GM12875 (cell line): ENCODE results near the gene SF3B6.

Source experiments
- H3K4me3 ChIP-seq: one replicate; pipeline ENCODE4 v1.5.1; 2011; ENCODE audit warnings: low read depth, low read length, control low read depth
- TF ChIP-seq, protein P1 (sequence below): IDR thresholded peaks from 2 replicates; pipeline ENCODE4 v1.5.1; 2011; ENCODE audit warnings: low read depth, mild to moderate bottlenecking, control low read depth, inconsistent platforms, low read length, moderate library complexity, borderline replicate concordance; ENCODE audit not compliant: insufficient read depth

The SF3B6 gene

DNA sequence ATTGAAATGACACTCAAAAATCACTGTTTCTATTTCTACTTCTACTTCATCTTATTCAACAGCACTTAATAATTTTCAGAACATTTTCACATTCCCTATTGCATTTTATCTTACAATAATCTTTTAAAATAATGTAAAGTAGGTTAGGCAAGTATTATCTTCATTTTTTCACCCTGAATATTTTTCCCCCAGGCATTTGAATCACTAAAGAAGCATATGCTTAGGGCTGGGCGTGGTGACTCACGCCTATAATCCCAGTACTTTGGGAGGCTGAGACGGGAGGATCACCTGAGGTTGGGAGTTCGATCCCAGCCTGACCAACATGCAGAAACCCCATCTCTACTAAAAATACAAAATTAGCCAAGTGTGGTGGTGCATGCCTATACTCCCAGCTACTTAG lies 35.6 kb downstream of the SF3B6 start:
- TF ChIP-seq, protein P1, sequence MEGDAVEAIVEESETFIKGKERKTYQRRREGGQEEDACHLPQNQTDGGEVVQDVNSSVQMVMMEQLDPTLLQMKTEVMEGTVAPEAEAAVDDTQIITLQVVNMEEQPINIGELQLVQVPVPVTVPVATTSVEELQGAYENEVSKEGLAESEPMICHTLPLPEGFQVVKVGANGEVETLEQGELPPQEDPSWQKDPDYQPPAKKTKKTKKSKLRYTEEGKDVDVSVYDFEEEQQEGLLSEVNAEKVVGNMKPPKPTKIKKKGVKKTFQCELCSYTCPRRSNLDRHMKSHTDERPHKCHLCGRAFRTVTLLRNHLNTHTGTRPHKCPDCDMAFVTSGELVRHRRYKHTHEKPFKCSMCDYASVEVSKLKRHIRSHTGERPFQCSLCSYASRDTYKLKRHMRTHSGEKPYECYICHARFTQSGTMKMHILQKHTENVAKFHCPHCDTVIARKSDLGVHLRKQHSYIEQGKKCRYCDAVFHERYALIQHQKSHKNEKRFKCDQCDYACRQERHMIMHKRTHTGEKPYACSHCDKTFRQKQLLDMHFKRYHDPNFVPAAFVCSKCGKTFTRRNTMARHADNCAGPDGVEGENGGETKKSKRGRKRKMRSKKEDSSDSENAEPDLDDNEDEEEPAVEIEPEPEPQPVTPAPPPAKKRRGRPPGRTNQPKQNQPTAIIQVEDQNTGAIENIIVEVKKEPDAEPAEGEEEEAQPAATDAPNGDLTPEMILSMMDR, result no peak
- H3K4me3 ChIP-seq, result no peak overlapping the region

DNA sequence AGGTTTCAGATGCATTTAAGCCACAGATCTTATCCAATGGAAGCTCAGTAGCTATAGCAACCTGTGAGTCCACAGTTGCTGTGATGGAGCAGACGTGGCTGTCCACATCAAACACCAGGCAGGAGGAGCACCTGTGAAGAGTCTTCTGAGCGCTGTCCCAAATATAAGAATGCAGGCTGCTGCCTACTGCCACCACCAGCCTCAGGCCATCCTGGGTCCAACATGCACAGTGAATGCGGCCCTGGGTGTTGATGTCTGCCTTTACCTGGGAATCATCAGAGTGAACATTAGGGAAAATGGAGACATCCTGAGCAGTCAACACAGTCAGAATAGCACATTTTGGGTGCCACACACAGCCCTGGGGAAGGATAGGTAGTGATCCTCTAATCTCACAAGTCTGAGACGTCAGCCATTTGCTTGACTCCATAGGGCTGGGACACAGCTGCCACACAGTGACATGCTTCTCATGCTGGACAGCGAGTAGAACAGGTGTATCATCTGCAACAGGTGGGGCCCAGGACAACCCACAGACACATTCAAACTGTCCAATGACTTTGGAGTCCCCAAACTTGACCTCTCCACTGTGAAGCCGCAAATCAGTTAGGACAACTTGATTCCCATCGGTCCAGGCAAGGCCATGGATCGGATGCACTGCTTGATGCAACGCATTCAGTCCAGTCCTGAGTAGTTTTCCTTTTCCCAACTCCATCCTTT lies 37.2 kb downstream of the SF3B6 start:
- TF ChIP-seq, protein P1, result no peak
- no peak overlapping the region for H3K4me3 ChIP-seq

DNA sequence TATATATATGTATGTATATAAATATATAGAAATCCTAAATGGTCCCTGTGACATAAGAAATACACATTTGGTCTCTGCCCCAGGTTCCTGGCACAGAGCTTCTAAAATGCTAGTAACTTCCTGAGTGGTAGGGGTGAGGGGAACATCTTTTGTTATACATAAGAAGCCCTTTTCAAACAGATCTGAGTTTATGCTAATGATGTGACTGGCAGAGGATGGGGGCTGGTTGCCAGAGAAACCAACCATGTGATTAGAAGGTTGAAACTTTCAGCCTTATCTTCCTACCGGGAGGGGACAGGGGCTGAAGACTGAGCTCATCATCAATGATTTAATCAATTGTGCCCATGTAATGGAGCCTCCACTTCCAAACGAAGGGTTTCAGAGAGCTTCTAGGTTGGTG lies 49.9 kb downstream of the SF3B6 start:
- no peak overlapping the region for H3K4me3 ChIP-seq
- TF ChIP-seq, protein P1, result no peak

DNA sequence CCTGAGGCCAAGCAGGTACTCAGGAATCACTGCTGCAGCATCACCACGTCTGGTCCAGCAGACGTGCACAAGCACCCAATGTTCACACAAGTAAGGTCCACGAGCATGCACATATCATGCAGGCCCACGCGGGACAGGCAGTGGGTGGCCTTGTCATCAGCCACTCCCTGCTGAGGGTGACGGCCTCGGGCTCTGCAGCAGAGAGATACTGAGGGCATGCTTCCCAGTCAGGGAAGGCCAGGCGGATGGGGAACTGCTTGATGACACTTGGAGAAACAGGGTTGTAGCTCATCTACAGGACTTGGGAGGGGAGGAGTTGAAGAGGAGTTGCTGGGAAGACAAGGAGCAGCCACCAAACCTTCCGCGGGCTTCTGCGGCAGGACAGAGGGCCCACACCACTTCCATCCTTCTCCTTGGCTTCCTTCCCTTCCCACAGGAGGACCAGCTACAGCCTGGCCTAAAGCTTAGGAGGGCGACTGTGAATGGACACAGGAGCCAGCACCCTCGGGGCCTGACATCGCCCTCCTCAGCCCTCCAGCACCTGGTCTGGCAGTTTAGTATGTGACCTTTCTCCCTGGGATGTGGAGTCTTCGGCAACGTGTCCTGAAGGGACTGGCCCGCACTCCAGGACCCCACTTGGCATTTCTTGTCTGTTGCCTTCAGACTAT lies 51.0 kb downstream of the SF3B6 start:
- no peak overlapping the region for H3K4me3 ChIP-seq
- TF ChIP-seq, protein P1, result no peak

DNA sequence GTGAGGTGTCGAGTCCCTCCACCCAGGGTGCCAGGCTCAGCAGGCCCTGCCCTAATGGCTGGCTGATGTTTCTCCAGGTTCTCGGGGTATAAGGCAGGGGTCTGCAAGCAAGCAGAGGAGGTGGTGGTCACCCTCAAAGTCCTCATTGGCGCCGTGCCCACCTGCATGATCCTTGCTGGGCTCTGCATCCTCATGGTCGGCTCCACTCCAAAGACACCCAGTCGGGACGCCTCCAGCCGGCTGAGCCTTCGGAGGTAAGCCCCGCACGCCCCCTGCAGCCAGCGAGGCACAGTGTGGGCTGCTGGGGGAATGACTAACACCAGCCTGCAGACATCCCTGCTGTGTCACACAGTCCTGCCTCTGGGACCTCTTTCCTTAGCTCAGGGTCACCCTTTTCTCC lies 52.1 kb downstream of the SF3B6 start:
- TF ChIP-seq, protein P1, result no peak
- H3K4me3 ChIP-seq, result no peak overlapping the region

DNA sequence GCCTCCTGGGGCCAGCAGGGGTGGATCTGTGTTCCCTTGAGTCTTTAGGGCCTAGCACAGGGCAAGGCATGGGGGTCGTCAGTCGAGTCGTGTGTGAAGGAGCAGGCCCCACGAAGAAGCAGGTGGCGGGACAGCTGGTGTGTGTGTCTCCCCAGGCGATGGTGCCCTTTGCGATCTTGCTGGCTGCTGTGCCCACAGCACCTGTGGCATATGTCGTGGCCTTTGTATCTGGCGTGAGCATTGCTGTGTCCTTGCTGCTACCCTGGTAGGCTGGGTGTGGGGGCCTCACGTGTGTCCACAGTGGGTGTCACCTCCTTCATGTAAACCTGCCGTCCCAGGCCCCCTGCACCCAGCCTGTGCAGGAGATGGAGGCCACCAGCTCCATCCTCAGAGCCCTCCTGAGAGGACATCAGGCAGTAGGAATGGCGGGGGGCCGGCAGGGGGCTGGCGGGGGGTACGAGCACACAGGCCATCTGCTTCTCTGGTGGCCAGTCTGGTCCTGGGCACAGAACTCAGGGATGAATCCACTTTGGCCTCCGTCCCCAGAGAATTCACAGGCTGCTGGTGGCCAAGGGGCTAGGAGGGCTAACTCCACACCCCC lies 53.1 kb downstream of the SF3B6 start:
- H3K4me3 ChIP-seq, result no peak overlapping the region
- TF ChIP-seq, protein P1, result no peak
